D721Med (cell line): Measurements from ENCODE around the gene WASF2.
A peak's percentile ranks its signal among the peaks of the same experiment; 100 is the strongest.

Experiments
- DNase-seq: peaks from one replicate; pipeline ENCODE4 v3.0.0; 2011; ENCODE audit warnings: low spot score; ENCODE audit not compliant: insufficient read length
- FAIRE-seq: peaks from 2 replicates; lab custom pipeline; 2011; peaks lifted over from hg19 to GRCh38; lab: Jason Lieb, UNC
- TF ChIP-seq, protein P1 (sequence below): IDR thresholded peaks from 2 replicates; pipeline ENCODE4 v1.5.1; 2012; ENCODE audit warnings: mild to moderate bottlenecking, control low read depth; ENCODE audit not compliant: insufficient read depth; ENCODE audit errors: missing control alignments

WASF2 gene

DNA sequence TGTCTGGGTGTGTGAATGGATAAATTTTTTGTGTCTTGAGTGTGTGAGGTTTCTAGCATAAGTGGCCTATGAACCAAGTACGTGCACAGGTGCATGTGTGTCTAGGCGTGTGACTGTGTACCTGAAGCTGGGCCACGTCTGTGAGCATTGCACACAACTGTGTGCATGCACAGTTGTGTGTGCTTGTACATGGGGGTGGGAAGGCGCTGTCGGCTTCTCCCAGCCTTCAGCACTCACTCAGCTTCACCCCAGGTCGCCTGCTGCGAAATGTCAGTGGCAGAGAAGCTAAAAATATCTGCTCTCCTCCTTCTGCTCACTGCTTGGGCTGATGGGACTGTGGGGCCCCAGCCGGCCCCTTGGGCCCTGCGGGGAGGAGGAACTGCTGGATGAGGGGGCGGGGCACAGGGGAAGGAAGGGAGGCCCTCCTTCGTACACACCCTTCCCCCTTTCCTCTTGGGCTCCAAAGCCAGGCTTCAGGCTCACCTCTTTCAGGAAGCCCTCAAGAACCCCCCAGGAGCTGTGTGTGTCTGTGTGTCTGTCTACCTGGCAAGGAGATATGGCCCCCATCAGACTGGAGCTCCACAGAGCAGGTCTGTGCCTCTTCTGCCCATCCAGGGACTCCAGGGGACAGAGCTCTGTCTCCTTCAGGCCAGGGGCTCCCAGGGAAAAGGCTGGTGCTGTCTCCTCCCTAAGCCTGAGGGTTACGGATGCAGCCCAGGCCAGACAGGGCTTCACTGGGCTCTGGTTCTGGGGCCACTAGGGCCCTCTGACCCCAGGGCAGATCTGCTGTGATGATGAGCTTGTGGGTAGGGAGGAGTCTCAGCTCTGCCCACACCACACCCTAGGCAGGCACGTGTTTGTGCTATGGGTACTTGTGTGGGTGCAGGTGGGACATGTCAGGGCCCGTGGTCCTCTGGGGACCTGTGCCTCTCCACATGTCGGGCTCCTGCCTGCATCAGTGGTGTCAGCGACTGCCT, 35.6 kb upstream of the WASF2 start:
- FAIRE-seq: no peak
- TF ChIP-seq, protein P1, sequence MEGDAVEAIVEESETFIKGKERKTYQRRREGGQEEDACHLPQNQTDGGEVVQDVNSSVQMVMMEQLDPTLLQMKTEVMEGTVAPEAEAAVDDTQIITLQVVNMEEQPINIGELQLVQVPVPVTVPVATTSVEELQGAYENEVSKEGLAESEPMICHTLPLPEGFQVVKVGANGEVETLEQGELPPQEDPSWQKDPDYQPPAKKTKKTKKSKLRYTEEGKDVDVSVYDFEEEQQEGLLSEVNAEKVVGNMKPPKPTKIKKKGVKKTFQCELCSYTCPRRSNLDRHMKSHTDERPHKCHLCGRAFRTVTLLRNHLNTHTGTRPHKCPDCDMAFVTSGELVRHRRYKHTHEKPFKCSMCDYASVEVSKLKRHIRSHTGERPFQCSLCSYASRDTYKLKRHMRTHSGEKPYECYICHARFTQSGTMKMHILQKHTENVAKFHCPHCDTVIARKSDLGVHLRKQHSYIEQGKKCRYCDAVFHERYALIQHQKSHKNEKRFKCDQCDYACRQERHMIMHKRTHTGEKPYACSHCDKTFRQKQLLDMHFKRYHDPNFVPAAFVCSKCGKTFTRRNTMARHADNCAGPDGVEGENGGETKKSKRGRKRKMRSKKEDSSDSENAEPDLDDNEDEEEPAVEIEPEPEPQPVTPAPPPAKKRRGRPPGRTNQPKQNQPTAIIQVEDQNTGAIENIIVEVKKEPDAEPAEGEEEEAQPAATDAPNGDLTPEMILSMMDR: no peak
- DNase-seq: no peak

- TF ChIP-seq, protein P1: no peak
- FAIRE-seq (no peak), DNase-seq (no peak)
Observed at GRCh38 chr1:27523337-27524020, 33.5 kb upstream of the WASF2 start.

DNA sequence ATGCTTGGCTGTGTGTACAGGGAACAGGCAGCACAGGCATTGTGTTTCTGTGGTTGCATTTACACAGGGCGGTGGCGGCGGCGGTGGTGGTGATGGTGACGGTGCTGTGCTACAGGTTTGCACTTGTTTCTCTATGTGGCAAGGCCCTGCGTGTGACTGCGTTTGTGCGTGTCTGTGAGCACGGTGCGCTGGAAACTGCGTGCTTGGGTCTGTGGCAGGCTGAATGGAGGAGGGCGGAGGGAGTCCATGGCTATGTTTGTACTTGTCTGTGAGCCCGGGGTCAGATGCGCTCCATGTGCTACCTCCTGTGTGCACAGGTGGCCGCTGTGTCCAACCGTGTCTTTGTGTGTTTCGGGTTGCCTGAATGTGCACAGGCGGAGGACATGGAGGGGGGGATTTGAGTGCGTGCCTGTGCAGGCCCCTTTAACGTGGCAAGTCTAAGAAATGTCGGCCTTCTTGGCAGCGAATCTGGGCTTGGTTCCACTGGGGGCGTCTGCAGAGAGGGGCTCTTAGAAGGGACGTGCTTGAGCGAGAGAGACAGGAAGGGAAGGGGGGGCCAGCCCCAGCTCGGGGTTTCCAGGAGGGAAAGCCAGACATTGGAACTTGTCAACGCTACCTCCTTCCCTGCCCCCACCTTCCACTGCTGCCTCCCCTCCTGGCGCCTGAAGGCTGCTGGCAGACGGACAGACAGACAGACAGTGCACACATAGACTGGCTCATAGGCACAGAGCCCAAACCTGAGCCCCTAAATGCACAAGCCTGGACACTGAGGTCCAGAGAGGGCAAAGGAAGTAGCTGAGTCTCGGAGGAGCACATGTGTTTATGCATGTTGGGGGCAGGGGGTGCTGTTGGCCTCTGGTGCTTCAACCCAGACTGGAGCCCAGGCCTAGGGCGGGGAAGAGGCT, 32.7 kb upstream of the WASF2 start:
- no peak for FAIRE-seq
- no peak for DNase-seq
- TF ChIP-seq, protein P1: peak; percentile 3

DNA sequence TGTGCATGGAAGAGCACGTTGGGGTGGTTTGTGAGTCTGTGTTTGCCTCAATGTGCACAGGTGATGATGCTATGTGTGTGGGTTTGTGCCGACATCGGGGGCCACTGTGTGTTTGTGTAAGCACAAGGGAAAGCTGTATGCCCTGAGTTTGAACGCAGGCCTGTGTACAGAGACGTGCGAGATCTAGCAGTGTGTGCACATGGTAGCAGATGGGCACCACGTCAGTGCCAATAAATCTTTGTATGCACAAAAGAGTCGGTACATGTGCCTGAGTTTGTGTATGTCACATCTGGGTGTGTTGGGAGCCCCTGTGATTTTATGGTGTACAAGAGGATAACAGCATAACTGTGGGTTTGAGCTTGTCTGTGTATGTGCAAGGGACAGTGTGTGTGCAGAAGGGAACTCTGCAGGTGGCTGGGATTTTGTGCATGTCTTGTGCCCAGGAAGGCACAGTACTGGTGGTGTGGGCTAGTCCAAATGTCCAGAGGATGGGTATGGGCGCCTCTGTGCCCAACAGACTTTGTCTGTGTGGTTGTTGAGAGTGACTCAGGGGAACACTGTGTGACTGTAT, 32.0 kb upstream of the WASF2 start:
- FAIRE-seq: no peak

DNA sequence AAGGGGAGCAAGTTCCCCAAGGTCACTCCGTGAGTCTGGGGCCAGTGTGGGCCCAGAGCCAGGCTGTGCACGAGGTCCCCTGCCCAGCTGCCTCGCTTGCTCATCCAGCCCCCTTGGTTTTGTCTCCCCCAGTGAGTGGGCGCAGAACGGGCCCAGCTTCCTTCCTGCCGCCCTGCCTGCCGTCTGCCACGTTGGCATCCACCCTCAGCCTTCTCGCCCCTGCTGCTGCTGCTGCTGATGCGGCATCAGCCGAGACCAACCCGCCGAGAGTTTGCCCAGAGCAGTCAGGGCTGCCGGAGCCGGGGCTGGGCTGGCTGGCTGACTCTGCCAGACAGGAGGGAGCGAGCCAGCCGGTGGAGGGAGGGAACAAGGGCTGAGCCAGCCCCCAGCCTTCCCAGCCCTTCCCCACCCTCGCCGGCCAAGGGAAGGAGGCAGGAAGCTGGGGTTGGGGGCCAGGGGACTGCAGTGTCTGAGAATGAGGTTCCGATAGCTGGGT, 31.4 kb upstream of the WASF2 start:
- FAIRE-seq (no peak), DNase-seq (no peak)
- TF ChIP-seq, protein P1: no peak

More for the DNA sequence above, 32.0 kb upstream of the WASF2 start:
- TF ChIP-seq, protein P1: no peak
- no peak for DNase-seq

DNA sequence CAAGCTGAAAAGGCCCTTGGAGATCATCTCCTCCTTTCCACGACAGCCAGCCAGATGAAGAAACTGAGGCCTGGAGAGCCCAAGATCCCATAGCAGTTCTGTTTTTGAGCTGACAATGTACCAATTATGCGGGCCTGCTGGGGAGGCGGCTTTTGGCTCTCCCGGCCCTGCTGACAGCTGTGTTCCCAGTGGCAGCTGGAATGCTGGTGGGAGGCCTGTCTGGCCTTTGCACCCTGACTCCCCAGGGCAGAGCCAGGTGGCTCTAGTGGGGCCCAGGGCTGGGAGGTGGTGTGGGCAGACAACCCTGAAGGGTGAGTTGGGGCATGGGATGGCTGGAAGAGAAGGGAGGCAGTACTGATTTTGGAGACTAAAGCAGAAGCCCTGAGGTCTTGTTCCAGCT, 30.7 kb upstream of the WASF2 start:
- DNase-seq (no peak), FAIRE-seq (no peak)
- TF ChIP-seq, protein P1: no peak
